Stimulated activated CD4-positive, alpha-beta T cell treated with anti-CD3 and anti-CD28 coated beads, TNF-alpha, amount 100 ng/mL, for 4 hours (primary cell): Measurements from ENCODE around the gene EIF1.

Experiments
- DNase-seq, 3 experiments: peaks; one replicate each; pipeline ENCODE4 v3.0.0-alpha.2; 2020; ENCODE audit warnings: low read depth in 3 of 3

Gene EIF1

GRCh38 chr17:41735744-41736143, 47.1 kb downstream of the EIF1 start:
- DNase-seq: no peak

DNA sequence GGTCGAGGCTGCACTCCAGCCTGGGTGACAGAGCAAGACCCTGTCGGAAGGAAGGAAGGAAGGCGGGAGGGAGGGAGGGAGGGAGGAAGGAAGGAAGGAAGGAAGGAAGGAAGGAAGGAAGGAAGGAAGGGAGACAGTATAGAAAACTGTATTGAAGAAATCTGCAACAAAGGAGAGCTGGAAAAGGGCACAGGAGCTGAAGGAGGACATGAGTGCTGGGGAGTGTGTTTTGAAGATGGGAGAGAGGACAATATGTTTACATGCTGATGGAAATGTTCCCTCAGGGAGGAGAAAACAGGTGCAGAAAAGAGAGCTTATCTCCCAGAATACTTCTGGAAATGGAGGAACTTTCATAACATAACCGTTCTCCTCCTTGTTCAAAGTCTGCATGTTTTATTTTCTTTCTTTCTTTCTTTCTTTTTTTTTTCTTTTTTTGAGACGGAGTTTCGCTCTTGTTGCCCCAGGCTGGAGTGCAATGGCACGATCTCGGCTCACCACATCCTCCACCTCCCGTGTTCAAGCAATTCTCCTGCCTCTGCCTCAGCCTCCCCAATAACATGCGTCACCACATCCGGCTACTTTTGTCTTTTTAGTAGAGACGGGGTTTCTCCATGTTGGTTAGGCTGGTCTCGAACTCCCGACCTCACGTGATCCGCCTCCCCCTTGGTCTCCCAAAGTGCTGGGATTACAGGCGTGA, 48.4 kb downstream of the EIF1 start:
- no peak for DNase-seq

DNA sequence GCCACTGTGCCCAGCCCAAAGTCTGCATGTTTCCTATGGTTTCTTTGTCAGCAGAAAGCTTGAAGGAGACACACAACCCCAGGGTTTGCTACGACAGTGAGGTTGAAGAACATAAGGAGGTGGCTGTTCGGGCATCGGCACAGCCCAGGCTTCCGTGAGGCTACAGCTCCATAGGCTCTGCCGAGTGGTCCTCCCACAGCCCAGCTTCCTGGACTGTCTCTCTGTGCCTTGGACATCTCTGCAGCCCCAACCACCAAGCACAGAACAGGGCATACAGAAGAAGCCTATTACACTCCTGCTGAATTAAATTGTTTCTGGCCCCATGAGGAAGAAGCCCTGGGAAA, 49.0 kb downstream of the EIF1 start:
- DNase-seq: no peak

GRCh38 chr17:41738077-41738800, 49.6 kb downstream of the EIF1 start:
- DNase-seq: peak; percentile 60 to 68 (median 66)

GRCh38 chr17:41738801-41739112, 50.1 kb downstream of the EIF1 start:
- no peak for DNase-seq

DNA sequence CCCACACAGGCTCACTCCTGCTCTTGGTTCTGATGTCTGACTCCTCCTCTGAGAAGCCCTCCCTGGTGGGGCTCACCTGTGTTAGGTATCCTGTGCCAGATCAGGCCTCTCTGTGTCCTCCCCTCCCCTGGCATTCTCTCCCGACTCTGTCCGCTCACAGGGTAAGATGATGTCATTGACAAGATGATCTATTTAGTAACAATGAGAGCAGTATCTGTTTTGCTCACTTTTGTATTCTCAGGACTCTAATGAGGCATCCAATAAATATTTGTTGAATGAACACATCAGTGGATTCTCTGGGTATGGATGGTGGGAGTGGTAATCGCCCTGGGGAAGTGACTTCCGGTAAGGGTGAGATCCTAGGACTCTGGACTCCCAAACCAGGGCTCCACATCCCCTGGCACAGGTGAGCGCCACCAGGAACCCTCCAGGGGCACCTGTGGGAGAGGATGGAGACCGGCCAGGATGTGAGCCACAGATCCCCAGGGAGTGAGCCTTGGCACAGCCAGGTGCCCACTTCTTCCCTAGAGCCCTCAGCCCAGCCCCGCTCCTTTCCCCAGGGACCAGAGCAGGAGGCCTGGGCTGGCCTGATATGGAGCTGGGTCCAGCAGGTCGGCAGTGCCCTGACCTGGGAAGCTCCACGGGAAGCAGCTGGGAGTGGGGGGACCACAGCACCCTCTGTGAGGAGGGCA, 51.1 kb downstream of the EIF1 start:
- no peak for DNase-seq

DNA sequence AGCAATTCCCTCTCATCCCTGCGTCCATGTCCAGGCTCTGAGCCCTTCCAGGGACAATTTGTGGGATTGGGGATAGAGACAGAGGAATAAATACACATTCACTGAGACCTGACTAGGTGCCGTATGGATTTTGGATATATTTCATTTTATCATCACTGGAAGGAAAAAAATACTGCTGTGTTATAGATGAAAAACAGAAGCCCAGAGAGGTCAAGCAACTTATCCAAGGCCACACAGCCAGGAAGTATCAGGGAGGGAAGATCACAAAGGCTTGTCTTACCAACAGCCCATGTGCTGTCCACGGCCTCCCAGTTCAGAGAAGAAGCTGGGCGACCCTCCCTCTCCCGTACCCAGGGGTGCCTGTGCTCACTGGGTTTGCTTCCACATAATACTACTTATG, 51.8 kb downstream of the EIF1 start:
- no peak for DNase-seq

- DNase-seq: no peak
Observed at GRCh38 chr17:41741709-41742108, 53.0 kb downstream of the EIF1 start.
